GM23248 (cell line): ENCODE measurements around the gene IGF1R.

Source experiments
- EZH2 ChIP-seq: fragments of 200-600 bp; sonication (generic); IDR thresholded peaks from 2 replicates; pipeline ENCODE4 v1.6.1; 2018; ENCODE audit warnings: antibody characterized with exemption, mild to moderate bottlenecking; ENCODE audit not compliant: insufficient read depth, poor library complexity, severe bottlenecking
- EZH2phosphoT487 ChIP-seq: fragments of 200-600 bp; sonication (generic); IDR thresholded peaks from 2 replicates; pipeline ENCODE4 v1.6.1; 2018; ENCODE audit warnings: antibody characterized with exemption, moderate library complexity, mild to moderate bottlenecking, low read depth; ENCODE audit not compliant: insufficient read depth

DNA sequence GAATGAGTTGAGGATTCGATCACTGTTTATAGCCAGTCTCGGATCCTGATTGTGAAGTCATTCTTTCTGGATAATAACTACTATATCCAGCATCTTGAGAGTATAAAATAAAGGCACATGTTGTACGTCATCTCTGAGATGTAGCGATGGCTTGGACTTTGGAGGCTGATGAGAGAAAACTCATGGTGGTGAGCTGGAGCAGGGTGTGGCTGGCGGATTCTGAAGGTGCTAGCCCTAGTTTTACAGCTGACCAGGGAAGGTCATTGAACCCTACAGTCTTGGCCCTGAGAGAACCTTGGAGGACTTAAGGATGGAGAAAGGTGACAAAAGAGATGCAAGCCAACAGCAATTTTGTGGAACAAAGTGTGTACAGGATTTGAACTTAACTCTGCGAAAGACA, 153.8 kb downstream of the IGF1R start:
- TF ChIP-seq EZH2 (no peak), EZH2phosphoT487 (no peak)
